Nephron (organoid): ENCODE measurements around the gene OFD1.

ENCODE experiments used
- H3K27ac Mint-ChIP-seq, 3 experiments: 2 replicates each; pipeline ENCODE4 v1.8.0; 2020; ENCODE audit warnings: mixed read lengths in 3 of 3, mild to moderate bottlenecking in 2 of 3, moderate library complexity in 1 of 3
- H3K27me3 Mint-ChIP-seq: 2 replicates; pipeline ENCODE4 v1.8.0; 2021; ENCODE audit warnings: low read depth, mild to moderate bottlenecking, moderate library complexity, mixed read lengths
- H3K36me3 Mint-ChIP-seq: 2 replicates; pipeline ENCODE4 v1.8.0; 2020; ENCODE audit warnings: low read depth, mixed read lengths
- H3K4me1 Mint-ChIP-seq: 2 replicates; pipeline ENCODE4 v1.8.0; 2020; ENCODE audit warnings: mixed read lengths
- H3K4me3 Mint-ChIP-seq, 3 experiments: 2 replicates each; pipeline ENCODE4 v1.8.0; 2020; ENCODE audit warnings: mild to moderate bottlenecking in 3 of 3, mixed read lengths in 3 of 3, moderate library complexity in 2 of 3
- H3K9me3 Mint-ChIP-seq: 2 replicates; pipeline ENCODE4 v1.8.0; 2020; ENCODE audit warnings: mixed read lengths
- TF ChIP-seq, protein P1 (sequence below), 3 experiments: fragments of 200-600 bp; sonication (generic); IDR thresholded peaks; one replicate each; pipeline ENCODE4 v1.5.0; 2021; ENCODE audit warnings: antibody characterized with exemption in 3 of 3; ENCODE audit not compliant: unreplicated experiment in 3 of 3

OFD1 gene

DNA sequence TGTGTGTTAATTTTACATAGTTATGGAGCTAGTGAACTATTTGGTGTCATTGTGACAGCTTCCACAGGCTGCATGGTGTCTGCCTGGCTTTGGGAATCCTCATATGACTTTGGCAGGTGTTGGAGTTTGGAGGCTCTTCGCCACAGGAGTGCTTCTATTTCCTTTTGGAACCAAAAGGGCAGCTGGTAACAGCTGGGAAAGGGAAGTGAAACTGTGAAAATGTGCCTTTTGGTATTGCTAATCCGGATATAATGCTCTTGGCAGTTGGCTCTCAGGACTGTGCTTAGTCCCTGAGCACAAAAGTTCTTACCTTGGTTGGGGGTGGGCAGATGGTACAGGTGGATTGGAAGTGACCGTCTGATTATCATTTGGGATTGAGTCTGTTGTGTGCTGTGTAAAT lies 18.1 kb downstream of the OFD1 start:
- Mint-ChIP-seq H3K9me3 (no peaks in the 10 kb centered on the region), H3K4me3 (no peak overlapping the region), H3K36me3 (peaks cover 27% of the 10 kb centered on the region), H3K27ac (peak overlapping the region in 2 of 3 experiments; percentile 14 to 65), H3K4me1 (no peaks in the 10 kb centered on the region), H3K27me3 (no peaks in the 10 kb centered on the region)
- TF ChIP-seq, protein P1, sequence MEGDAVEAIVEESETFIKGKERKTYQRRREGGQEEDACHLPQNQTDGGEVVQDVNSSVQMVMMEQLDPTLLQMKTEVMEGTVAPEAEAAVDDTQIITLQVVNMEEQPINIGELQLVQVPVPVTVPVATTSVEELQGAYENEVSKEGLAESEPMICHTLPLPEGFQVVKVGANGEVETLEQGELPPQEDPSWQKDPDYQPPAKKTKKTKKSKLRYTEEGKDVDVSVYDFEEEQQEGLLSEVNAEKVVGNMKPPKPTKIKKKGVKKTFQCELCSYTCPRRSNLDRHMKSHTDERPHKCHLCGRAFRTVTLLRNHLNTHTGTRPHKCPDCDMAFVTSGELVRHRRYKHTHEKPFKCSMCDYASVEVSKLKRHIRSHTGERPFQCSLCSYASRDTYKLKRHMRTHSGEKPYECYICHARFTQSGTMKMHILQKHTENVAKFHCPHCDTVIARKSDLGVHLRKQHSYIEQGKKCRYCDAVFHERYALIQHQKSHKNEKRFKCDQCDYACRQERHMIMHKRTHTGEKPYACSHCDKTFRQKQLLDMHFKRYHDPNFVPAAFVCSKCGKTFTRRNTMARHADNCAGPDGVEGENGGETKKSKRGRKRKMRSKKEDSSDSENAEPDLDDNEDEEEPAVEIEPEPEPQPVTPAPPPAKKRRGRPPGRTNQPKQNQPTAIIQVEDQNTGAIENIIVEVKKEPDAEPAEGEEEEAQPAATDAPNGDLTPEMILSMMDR (IDR thresholded peaks at IDR 0.05; ENCODE audit: unreplicated experiment in 3 of 3): no peak

DNA sequence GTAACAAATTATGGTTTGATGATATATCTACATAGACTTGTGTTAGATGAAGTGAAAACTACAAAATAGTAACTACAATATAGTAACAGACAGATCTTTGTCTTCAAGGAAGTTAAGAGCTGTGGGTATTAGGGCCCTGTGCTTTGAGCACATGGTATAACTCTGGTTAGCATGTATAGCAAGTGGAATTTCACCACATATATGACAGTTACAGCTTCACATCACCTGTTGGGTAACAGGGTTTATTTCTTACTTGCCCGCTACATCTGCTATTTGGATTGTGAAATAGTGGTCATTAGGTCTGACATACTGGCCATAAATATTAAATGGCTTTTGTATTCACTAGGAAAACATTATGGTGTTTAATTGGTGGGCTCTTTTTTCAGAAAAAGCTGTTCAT lies 20.2 kb downstream of the OFD1 start:
- Mint-ChIP-seq H3K27ac (no peak overlapping the region), H3K4me1 (no peaks in the 10 kb centered on the region), H3K27me3 (no peaks in the 10 kb centered on the region), H3K36me3 (peaks cover 30% of the 10 kb centered on the region), H3K4me3 (no peak overlapping the region), H3K9me3 (no peaks in the 10 kb centered on the region)
- TF ChIP-seq, protein P1 (IDR thresholded peaks at IDR 0.05; ENCODE audit: unreplicated experiment in 3 of 3): no peak

DNA sequence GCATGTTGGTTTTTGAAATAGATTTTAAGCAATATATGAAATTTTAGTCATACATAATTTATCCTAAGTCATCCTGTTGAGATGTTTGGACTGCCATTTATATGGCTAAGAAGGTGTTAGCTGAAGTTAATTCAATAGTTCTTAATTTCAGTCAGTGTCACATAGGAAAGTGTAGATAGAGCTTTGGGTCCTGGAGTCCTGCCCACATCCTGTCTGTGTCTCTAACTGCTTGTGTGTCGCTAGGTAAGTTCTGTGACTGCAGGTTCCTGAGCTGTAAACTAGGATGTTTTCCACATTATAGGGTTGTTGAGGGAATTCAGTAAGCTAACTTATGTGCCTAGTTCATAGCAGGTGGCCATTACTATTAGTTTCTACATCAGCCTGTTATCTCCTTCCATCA lies 20.7 kb downstream of the OFD1 start:
- Mint-ChIP-seq H3K9me3 (peaks cover 2% of the 10 kb centered on the region), H3K27me3 (no peaks in the 10 kb centered on the region), H3K4me1 (peaks cover 3% of the 10 kb centered on the region), H3K36me3 (peaks cover 31% of the 10 kb centered on the region), H3K27ac (no peak overlapping the region), H3K4me3 (no peak overlapping the region)
- TF ChIP-seq, protein P1 (IDR thresholded peaks at IDR 0.05; ENCODE audit: unreplicated experiment in 3 of 3): no peak

DNA sequence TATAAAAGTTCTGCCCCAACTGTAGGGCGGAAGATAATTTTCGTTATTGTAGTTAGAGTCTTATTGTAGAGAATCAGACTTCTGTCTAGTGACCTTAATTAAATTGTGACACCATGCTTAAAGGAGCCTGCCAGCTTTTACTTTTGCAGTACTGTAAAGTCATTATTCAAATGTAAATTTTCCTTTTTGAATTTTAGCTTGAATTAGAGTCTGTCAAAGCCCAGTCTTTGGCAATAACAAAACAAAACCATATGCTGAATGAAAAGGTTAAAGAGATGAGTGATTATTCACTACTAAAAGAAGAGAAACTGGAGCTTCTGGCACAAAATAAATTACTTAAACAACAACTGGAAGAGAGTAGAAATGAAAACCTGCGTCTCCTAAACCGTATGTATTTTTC lies 21.8 kb downstream of the OFD1 start:
- Mint-ChIP-seq H3K36me3 (peaks cover 38% of the 10 kb centered on the region), H3K27ac (no peak overlapping the region), H3K27me3 (no peaks in the 10 kb centered on the region), H3K4me1 (peaks cover 4% of the 10 kb centered on the region), H3K4me3 (no peak overlapping the region), H3K9me3 (peaks cover 2% of the 10 kb centered on the region)
- TF ChIP-seq, protein P1 (IDR thresholded peaks at IDR 0.05; ENCODE audit: unreplicated experiment in 3 of 3): no peak

DNA sequence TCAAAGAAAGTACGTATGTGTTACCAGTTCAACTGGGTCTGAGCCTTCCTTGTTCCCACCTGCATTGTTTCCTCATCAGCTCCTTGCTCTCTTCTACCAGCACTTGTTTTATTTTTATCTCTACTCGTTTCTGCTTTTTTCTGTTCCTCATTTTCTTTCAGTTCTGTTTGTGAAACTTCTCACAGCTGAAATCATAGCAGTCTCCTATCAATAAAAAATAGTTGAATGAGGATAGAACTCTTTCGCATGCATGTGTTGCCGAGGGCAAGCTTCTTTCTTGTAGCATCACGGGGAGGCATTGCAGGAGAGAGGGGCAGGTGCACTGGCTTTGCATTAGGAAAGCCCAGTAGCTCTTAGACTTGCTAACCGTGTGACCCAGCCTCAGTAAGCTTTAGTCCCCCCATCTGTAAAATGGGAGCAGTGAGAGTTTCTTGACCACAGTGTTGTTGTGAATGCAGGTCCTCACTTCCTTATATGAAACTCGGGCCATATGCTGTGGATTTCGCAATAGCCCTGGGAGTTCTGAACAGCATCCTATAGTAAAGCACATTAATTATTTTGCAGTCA lies 24.7 kb downstream of the OFD1 start:
- peaks cover 11% of the 10 kb centered on the region for H3K4me1 Mint-ChIP-seq
- peaks cover 2% of the 10 kb centered on the region for H3K9me3 Mint-ChIP-seq
- H3K27me3 Mint-ChIP-seq: no peaks in the 10 kb centered on the region
- no peak overlapping the region for H3K27ac Mint-ChIP-seq
- TF ChIP-seq, protein P1 (IDR thresholded peaks at IDR 0.05; ENCODE audit: unreplicated experiment in 3 of 3): no peak
- peaks cover 37% of the 10 kb centered on the region for H3K36me3 Mint-ChIP-seq
- no peak overlapping the region for H3K4me3 Mint-ChIP-seq

DNA sequence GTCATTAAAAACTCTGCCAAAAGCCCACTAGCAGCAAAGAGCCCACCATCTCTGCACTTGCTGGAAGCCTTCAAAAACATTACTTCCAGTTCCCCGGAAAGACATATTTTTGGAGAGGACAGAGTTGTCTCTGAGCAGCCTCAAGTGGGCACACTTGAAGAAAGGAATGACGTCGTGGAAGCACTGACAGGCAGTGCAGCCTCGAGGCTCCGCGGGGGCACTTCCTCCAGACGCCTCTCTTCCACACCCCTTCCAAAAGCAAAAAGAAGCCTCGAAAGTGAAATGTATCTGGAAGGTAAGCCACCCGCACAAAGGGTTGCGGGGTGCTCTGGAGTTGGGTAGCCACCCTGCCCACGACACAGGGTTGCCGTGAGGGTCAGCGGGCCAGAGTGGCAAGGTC lies 25.9 kb downstream of the OFD1 start:
- H3K4me3 Mint-ChIP-seq: no peak overlapping the region
- peaks cover 18% of the 10 kb centered on the region for H3K4me1 Mint-ChIP-seq
- no peak overlapping the region for H3K27ac Mint-ChIP-seq
- peaks cover 2% of the 10 kb centered on the region for H3K9me3 Mint-ChIP-seq
- TF ChIP-seq, protein P1 (IDR thresholded peaks at IDR 0.05; ENCODE audit: unreplicated experiment in 3 of 3): no peak
- no peaks in the 10 kb centered on the region for H3K27me3 Mint-ChIP-seq
- peaks cover 46% of the 10 kb centered on the region for H3K36me3 Mint-ChIP-seq
